GM12892 (cell line): ENCODE measurements around the gene MYL2.

ENCODE experiments used
- DNase-seq: peaks from one replicate; pipeline ENCODE4 v3.0.0; 2011; ENCODE audit not compliant: insufficient read length
- FAIRE-seq: peaks from 2 replicates; lab custom pipeline; 2011; peaks lifted over from hg19 to GRCh38; lab: Jason Lieb, UNC
- POLR2A ChIP-seq: IDR thresholded peaks from 2 replicates; pipeline ENCODE4 v1.6.1; 2011; ENCODE audit warnings: low read depth, low read length, control low read depth
- POLR2AphosphoS5 ChIP-seq: IDR thresholded peaks from 2 replicates; pipeline ENCODE4 v1.6.1; 2011; ENCODE audit warnings: low read depth, low read length, control low read depth
- TAF1 ChIP-seq: IDR thresholded peaks from 2 replicates; pipeline ENCODE4 v1.6.1; 2011; ENCODE audit warnings: low read depth, mild to moderate bottlenecking, control low read depth, low read length, borderline replicate concordance

Gene MYL2

DNA sequence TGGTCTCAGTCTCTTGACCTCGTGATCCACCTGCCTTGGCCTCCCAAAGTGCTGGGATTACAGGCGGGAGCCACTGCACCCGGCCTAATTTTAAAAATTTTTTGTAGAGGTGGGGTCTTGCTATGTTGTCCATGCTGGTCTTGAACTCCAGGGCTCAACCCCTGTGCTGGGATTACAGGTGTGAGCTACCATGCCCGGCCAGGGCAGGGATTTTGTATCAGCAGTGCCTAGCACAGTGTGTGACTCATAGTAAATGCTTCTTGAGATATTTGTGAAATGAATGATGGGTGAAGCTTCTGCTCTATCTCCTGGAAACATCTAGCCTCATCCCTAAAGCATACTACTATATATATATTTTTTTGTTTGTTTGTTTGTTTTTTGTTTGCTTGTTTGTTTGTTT is 37.1 kb downstream of the MYL2 start:
- FAIRE-seq (no peak), DNase-seq (no peak)
- TF ChIP-seq POLR2AphosphoS5, result no peak
- no peak for TF ChIP-seq POLR2A
- no peak for TF ChIP-seq TAF1

DNA sequence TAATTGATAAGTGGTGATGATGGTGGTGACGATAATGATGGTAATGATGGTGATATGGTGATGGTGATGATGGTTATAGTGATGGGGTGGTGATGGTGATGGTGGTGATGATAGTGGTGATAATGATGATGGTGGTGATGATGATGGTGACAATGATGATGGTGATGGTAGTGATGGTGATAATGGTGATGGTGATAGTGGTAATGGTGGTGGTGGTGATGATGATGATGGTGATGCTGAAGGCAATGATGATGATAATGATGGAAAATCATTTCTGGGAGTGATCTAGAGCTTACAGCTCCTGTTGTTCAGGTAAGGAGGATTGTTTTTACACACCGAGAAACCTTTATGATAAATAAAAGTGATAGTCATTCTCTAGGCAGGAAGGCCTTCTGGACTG is 39.7 kb downstream of the MYL2 start:
- FAIRE-seq (no peak), DNase-seq (no peak)
- TF ChIP-seq POLR2AphosphoS5 (no peak), POLR2A (no peak), TAF1 (no peak)

DNA sequence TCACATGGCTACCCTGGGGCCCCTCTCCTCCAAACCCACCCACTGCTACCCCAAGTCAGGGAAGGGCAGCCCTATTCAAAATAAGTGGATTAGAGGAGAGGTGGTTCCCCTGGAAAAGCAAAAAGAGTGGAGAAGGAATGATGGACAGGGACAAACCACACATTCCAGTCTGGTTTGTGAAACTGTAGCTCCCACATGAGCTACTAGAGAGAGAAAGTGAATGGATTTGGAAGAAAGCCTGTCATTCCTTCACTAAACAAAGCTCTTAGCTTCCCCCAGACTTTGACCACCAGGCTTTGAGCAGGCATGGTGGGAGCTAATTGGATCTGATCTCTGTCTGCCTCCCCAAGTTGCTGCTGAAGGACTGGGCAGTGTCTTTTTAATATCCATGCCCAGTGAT is 45.6 kb downstream of the MYL2 start:
- TF ChIP-seq POLR2A (no peak), POLR2AphosphoS5 (no peak), TAF1 (no peak)
- FAIRE-seq, result no peak
- no peak for DNase-seq

DNA sequence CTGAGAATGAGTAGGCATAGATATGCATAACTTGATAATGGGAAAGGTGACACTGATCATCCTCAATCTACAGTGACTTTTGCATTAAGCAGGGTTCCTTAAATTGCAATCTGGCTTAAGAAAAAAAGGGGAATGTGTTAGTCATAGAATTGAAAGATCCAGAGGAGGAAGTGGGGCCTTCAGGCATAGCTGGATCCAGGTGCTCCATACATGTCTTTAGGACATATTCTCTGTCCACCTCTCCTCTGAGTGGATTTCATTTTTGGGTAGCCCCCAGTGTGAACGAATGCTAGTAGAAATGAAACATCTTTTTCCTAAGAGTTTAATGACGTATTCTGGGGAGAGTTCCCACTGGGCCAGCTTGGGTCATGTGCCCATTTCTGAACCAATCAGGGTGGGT is 46.0 kb downstream of the MYL2 start:
- TF ChIP-seq TAF1, result no peak
- TF ChIP-seq POLR2AphosphoS5, result no peak
- TF ChIP-seq POLR2A, result no peak
- FAIRE-seq (no peak), DNase-seq (no peak)

DNA sequence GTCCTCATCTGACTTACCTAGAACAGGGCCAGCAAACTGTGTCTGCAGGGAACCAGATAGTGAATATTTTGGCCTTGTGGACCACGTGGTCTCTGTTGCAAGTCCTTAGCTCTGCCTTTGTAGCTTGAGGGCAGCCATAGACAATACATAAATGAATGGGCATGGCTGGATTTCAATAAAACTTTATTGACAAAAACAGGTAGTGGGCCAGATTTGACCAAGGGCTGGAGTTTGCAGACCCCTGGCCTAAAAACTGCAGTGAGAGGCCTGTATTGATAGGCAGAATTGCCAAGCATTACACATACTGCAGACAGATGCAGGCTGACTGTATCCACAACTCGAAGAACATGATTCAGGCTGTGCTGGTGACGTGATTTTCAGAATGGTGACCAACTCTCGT is 48.3 kb downstream of the MYL2 start:
- TF ChIP-seq POLR2A, result no peak
- TF ChIP-seq POLR2AphosphoS5, result no peak
- no peak for TF ChIP-seq TAF1
- DNase-seq (no peak), FAIRE-seq (no peak)

DNA sequence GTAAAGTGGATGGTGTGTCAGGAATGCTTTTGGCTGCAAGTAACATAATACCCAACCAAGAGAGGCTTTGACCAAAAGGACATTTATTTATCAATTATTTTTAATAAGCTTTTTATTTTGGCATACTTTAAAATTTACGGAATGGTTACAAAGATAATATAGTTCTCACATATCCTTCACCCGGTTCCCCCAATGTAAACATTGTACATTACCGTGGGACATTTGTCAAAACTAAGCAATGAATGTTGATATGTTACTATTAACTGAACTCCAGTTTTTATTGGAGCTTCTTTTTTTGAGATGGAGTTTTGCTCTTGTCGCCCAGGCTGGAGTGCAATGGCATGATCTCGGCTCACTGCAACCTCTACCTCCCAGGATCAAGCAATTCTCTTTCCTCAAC is 50.6 kb downstream of the MYL2 start:
- DNase-seq, result no peak
- no peak for FAIRE-seq
- TF ChIP-seq POLR2AphosphoS5 (no peak), TAF1 (no peak), POLR2A (no peak)

DNA sequence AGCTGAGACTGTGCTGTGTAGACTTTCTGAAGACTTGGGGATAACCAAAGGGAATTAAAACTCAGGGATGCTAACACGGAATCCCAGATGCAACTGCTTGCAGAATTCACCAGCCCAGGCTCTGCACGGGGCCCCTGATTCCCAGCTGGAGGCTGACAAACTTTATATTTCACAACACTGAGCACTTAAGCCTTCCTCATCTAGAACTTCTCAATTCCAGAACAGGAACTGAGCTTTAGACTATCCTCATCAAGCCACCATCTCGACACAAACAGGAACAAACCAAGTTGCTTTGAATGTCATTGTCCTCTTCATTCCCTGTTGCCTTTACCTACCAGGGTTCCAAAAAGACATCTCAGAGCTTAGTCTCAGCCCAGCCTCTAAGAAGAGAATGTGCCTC is 51.4 kb downstream of the MYL2 start:
- FAIRE-seq (no peak), DNase-seq (no peak)
- TF ChIP-seq TAF1 (no peak), POLR2A (no peak), POLR2AphosphoS5 (no peak)

DNA sequence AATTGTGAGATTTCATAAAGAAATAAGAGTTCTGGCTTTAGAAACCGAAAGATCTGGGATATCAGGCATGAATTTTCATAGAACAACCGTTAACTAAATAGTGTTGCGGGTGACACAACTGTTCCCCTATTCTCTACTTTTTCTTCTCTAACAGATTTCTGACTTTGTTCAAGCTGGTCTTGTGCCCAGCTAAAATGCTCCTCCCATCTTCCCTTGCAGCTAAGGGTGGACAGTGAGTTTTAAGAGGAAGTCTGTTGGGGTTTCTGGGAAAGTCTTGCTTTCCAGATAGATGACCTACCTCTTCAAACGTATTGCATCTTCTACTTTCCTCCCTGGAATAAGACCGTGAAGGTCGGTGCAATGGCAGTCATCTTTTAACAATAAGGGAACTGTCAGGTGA is 54.9 kb downstream of the MYL2 start:
- no peak for TF ChIP-seq TAF1
- TF ChIP-seq POLR2A, result no peak
- TF ChIP-seq POLR2AphosphoS5, result no peak
- no peak for FAIRE-seq
- no peak for DNase-seq

DNA sequence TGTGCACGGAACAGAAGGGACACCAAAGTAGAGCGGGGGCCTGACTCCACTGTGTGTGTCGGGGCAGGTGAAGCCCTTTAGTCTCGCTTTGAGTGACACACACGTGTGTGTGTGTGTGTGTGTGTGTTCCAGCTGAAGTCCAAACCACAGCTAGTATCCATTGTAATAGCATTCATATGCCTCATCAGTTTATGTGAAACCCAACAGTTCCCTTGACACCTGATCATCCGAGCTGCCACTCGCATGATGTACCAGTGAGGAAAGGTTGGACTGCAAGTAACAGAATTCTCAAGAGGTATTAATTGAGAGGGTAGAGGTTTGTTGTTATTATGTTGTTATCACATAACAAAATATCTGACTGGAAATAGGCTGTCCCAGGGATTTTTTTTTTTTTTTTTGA is 57.2 kb downstream of the MYL2 start:
- FAIRE-seq, result no peak
- DNase-seq, result no peak
- TF ChIP-seq POLR2A, result no peak
- TF ChIP-seq TAF1, result no peak
- no peak for TF ChIP-seq POLR2AphosphoS5

DNA sequence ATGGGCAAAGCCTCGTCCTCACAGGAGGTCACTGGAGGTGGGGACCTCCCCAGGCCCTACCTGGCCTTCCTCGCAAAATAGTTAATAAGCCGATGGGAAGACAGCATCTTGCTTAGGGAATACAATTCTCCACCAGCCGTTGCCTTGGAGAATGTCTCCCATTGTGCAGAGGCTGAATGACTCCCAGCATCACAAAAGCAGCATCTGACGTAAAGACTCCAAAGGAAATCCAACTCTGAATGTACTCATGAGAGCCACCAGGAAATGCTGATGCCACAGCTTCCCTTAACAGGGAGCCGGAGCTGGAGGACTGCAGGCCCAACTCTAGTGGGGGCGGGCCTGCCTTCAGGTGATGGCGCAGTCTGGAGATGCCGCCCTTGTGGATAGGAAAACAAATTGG is 58.0 kb downstream of the MYL2 start:
- FAIRE-seq (no peak), DNase-seq (no peak)
- TF ChIP-seq TAF1, result no peak
- TF ChIP-seq POLR2A, result no peak
- TF ChIP-seq POLR2AphosphoS5, result no peak

DNA sequence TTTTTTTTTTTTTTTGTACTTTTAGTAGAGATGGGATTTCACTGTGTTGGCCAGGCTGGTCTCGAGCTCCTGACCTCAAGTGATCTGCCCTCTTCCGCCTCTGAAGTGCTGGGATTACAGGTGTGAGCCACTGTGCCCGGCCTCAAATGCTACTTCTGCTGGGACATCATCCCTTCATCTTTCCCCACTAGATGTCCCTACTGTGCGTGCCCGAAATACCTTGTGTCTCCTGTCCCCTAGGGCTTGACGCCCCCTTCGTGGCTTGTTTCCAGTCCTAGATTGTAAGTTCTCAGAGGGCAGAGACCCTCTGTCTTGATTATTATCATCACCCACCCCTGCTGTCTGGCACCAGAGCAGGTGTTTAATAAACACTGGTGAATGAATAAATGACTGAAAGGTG is 58.6 kb downstream of the MYL2 start:
- no peak for TF ChIP-seq POLR2A
- TF ChIP-seq POLR2AphosphoS5, result no peak
- TF ChIP-seq TAF1, result no peak
- FAIRE-seq (no peak), DNase-seq (no peak)
